CD14-positive monocyte (primary cell): ENCODE measurements around the gene OXLD1. TPM values are rescaled to one million over a fixed set of nuclear protein-coding genes. Genes with fewer than 3 reads are reported as not detected.
A peak's percentile ranks its signal among the peaks of the same experiment; 100 is the strongest.

ENCODE experiments used
- DNase-seq, 3 donors: peaks; one replicate each; pipeline ENCODE4 v3.0.0-alpha.2; 2011 to 2022
- H2AFZ ChIP-seq: 2 replicates; pipeline ENCODE4 v1.6.0; 2012; ENCODE audit warnings: mild to moderate bottlenecking, low read depth, low read length, inconsistent platforms; ENCODE audit not compliant: insufficient read depth, poor library complexity, severe bottlenecking
- H3K27ac ChIP-seq, 2 donors: 1 replicate in 1 of 2; 2 replicates in 1 of 2; pipeline ENCODE4 v1.5.1; 2012 to 2013; ENCODE audit warnings: low read length in 2 of 2, control low read depth in 1 of 2, inconsistent platforms in 1 of 2, low read depth in 1 of 2, mild to moderate bottlenecking in 1 of 2
- H3K27me3 ChIP-seq, 2 donors: one replicate each; pipeline versions ENCODE4 v1.6.0 to v1.6.1; 2011 to 2013; ENCODE audit warnings: low read length in 2 of 2; ENCODE audit not compliant: control insufficient read depth in 2 of 2, insufficient read depth in 2 of 2
- H3K36me3 ChIP-seq, 2 donors: replicated peaks in 1 of 2; 1 replicate in 1 of 2; 2 replicates in 1 of 2; pipeline versions ENCODE4 v1.5.1 to v1.6.1; 2012 to 2013; ENCODE audit warnings: low read length in 2 of 2, control low read depth in 1 of 2, inconsistent platforms in 1 of 2, mild to moderate bottlenecking in 1 of 2; ENCODE audit not compliant: insufficient read depth in 2 of 2, control insufficient read depth in 1 of 2
- H3K4me1 ChIP-seq, 2 donors: 1 replicate in 1 of 2; 2 replicates in 1 of 2; pipeline versions ENCODE4 v1.5.1 to v1.6.1; 2012 to 2013; ENCODE audit warnings: low read length in 2 of 2, control low read depth in 1 of 2, inconsistent platforms in 1 of 2, mild to moderate bottlenecking in 1 of 2, moderate library complexity in 1 of 2; ENCODE audit not compliant: insufficient read depth in 2 of 2, control insufficient read depth in 1 of 2
- H3K4me2 ChIP-seq: replicated peaks from 2 replicates; pipeline ENCODE3; 2012; ENCODE audit warnings: low read length, moderate library complexity, mild to moderate bottlenecking; ENCODE audit not compliant: poor library complexity, severe bottlenecking; ENCODE audit errors: extremely low read depth
- H3K4me3 ChIP-seq, 3 experiments: fragments of 200-600 bp in 1 of 3; sonication (generic) in 1 of 3; replicated peaks in 1 of 3; 1 replicate in 2 of 3; 2 replicates in 1 of 3; pipeline ENCODE4 v1.5.1; 2011 to 2013; ENCODE audit warnings: low read length in 3 of 3, mild to moderate bottlenecking in 3 of 3, control low read depth in 2 of 3, low read depth in 2 of 3, inconsistent platforms in 1 of 3, moderate library complexity in 1 of 3
- H3K79me2 ChIP-seq: 2 replicates; pipeline ENCODE4 v1.6.0; 2012; ENCODE audit warnings: mild to moderate bottlenecking, control low read depth, inconsistent platforms, low read length, moderate library complexity; ENCODE audit not compliant: insufficient read depth
- H3K9ac ChIP-seq: 2 replicates; pipeline ENCODE4 v1.6.0; 2017; ENCODE audit warnings: low read length, mild to moderate bottlenecking; ENCODE audit not compliant: insufficient read depth, poor library complexity, severe bottlenecking
- H3K9me3 ChIP-seq, 2 donors: replicated peaks in 1 of 2; 1 replicate in 1 of 2; 2 replicates in 1 of 2; pipeline versions ENCODE4 v1.5.1 to v1.6.1; 2012 to 2013; ENCODE audit warnings: low read length in 2 of 2, control low read depth in 1 of 2; ENCODE audit not compliant: control insufficient read depth in 1 of 2, insufficient read depth in 1 of 2
- H4K20me1 ChIP-seq: 2 replicates; pipeline ENCODE4 v1.6.0; 2012; ENCODE audit warnings: mild to moderate bottlenecking, low read length, control low read depth, moderate library complexity; ENCODE audit not compliant: insufficient read depth
- H3K27ac Mint-ChIP-seq, 7 donors: one replicate each; pipeline ENCODE4 v1.8.0; 2020; ENCODE audit warnings: mild to moderate bottlenecking in 7 of 7, mixed read lengths in 7 of 7, moderate library complexity in 6 of 7, inconsistent platforms in 2 of 7
- H3K27me3 Mint-ChIP-seq, 3 donors: one replicate each; pipeline ENCODE4 v1.8.0; 2021 to 2022; ENCODE audit warnings: low read depth in 3 of 3, mild to moderate bottlenecking in 3 of 3, mixed read lengths in 3 of 3, moderate library complexity in 3 of 3, inconsistent platforms in 1 of 3
- H3K36me3 Mint-ChIP-seq, 2 donors: one replicate each; pipeline ENCODE4 v1.8.0; 2020; ENCODE audit warnings: mixed read lengths in 2 of 2, inconsistent platforms in 1 of 2, mild to moderate bottlenecking in 1 of 2
- H3K4me1 Mint-ChIP-seq: one replicate; pipeline ENCODE4 v1.8.0; 2020; ENCODE audit warnings: mild to moderate bottlenecking, mixed read lengths
- H3K4me3 Mint-ChIP-seq, 2 donors: one replicate each; pipeline ENCODE4 v1.8.0; 2020; ENCODE audit warnings: mild to moderate bottlenecking in 2 of 2, mixed read lengths in 2 of 2, moderate library complexity in 1 of 2
- H3K9me3 Mint-ChIP-seq, 7 donors: one replicate each; pipeline ENCODE4 v1.8.0; 2020 to 2022; ENCODE audit warnings: mixed read lengths in 7 of 7, mild to moderate bottlenecking in 6 of 7, moderate library complexity in 6 of 7, inconsistent platforms in 2 of 7
- WGBS: methylation state at CpG from one replicate; pipeline ENCODE4 v1.1.5; 2013; ENCODE audit warnings: missing lambda C conversion rate; ENCODE audit not compliant: insufficient coverage; 5-methylcytosine and 5-hydroxymethylcytosine counted together
- intact Hi-C, 2 donors: fragments of 100-400 bp; cut with micrococcal nuclease; formaldehyde crosslinking; loops; one replicate each; pipeline versions ENCODE4 v1.15.0 to v1.15.1; 2023
- polyA plus RNA-seq, 3 donors: library from polyadenylated mRNA; depleted of rRNA in 1 of 3; unstranded in 2 of 3; stranded (reverse) in 1 of 3; fragments of 300-500 nt in 2 of 3; fragments of >200 nt in 1 of 3; fragmentation: Illumina TruSeq in 2 of 3; gene quantifications; 1 replicate in 2 of 3; 2 replicates in 1 of 3; pipeline ENCODE4 v1.2.3, GENCODE V29; 2012 to 2021
- TF ChIP-seq, protein P1 (sequence below): fragments of 200-600 bp; IDR thresholded peaks from one replicate; pipeline ENCODE4 v1.8.0; 2022; ENCODE audit warnings: antibody characterized with exemption, mild to moderate bottlenecking

Gene OXLD1
- polyA plus RNA-seq, 3 donors = 46.0 to 61.1 (median 51.8) TPM

DNA sequence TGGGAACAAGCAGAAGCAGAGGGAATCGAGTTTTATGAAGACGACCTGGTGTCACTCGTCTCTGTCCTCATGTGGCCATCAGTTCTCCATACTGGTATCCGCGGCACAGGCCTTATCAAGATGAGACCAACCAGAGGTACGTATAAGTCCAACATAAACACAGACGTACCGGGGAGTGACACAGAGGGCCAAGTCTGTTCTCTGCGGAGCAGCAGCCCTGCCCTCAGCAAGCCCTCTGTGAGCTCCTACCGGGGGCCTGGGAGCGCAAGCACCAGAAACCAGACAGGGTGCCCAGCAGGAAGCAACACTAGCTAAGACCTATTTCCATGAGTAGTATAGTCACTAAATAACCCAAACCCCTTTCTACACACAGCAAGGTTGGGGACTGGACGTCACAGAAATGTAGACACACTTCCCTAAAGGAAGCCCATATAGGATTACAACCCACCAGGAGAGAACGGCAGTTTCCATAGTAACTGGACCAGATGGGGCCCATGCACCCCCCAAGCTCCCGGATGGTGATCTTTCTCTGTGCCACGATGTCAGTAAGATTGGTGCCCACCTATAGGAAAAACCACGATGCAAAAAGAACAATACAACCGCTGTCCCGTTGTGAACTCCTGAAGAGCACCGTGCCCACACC, 16.3 kb upstream of the OXLD1 start:
- Histone ChIP-seq H3K27me3 (no peaks in the 10 kb centered on the region), H3K36me3 (peaks cover 32 to 34% of the 10 kb centered on the region in 2 donors), H3K79me2 (peaks cover 62% of the 10 kb centered on the region), H3K4me3 (peak overlapping the region; percentile 84 to 99 (median 97)), H3K27ac (peak overlapping the region in 1 of 2 donors; percentile 94), H3K4me1 (peaks cover 22 to 25% of the 10 kb centered on the region in 2 donors), H4K20me1 (peaks cover 38% of the 10 kb centered on the region), H3K9me3 (no peaks in the 10 kb centered on the region), H2AFZ (peak overlapping the region; percentile 93), H3K4me2 (peak overlapping the region; percentile 93), H3K9ac (peak overlapping the region; percentile 98)
- Mint-ChIP-seq H3K9me3 (no peaks in the 10 kb centered on the region), H3K4me3 (peak overlapping the region; percentile 84 to 91), H3K36me3 (peaks cover 25 to 40% of the 10 kb centered on the region in 2 donors), H3K27me3 (peaks cover 0 to 1% (median 0%) of the 10 kb centered on the region in 3 donors), H3K4me1 (peaks cover 25% of the 10 kb centered on the region), H3K27ac (peak overlapping the region in 6 of 7 donors; percentile 2 to 90 (median 73))
- TF ChIP-seq, protein P1, sequence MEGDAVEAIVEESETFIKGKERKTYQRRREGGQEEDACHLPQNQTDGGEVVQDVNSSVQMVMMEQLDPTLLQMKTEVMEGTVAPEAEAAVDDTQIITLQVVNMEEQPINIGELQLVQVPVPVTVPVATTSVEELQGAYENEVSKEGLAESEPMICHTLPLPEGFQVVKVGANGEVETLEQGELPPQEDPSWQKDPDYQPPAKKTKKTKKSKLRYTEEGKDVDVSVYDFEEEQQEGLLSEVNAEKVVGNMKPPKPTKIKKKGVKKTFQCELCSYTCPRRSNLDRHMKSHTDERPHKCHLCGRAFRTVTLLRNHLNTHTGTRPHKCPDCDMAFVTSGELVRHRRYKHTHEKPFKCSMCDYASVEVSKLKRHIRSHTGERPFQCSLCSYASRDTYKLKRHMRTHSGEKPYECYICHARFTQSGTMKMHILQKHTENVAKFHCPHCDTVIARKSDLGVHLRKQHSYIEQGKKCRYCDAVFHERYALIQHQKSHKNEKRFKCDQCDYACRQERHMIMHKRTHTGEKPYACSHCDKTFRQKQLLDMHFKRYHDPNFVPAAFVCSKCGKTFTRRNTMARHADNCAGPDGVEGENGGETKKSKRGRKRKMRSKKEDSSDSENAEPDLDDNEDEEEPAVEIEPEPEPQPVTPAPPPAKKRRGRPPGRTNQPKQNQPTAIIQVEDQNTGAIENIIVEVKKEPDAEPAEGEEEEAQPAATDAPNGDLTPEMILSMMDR = no peak
- no peak for DNase-seq
- 56% methylated on average over 18 of the region's 19 CpGs for WGBS
- intact Hi-C loops = loop anchor here (1.0 to 2.0 kb wide), 3 partner anchors 15 to 20 kb away; partner anchors contain the start of genes CCDC137 (in 1 of the 2), MRPL12 (in 1 of the 2) and OXLD1 (in 1 of the 2)

DNA sequence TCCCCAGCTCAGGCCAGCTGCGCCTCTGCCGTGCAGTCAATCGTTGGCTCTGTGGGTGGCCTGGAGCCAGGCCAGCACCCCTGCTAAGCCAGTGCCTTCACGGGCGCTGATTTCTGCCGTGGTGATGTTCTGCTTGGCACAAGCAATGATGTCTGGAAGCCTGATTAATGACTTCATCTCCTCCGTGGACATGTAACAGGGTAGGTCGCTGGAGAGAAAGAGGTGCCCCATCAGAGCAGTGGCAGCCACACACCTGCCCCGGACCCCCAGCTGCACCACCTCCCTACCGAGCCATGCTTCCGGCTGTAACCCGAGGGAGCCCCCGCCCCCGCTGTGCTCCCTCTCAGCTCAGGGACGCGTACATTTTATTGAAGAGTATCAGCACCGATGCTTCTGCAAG, 15.3 kb upstream of the OXLD1 start:
- Histone ChIP-seq H3K27ac (no peak overlapping the region), H3K36me3 (peaks cover 22 to 24% of the 10 kb centered on the region in 2 donors), H3K4me2 (no peak overlapping the region), H3K9ac (no peak overlapping the region), H3K27me3 (no peaks in the 10 kb centered on the region), H3K79me2 (peaks cover 52% of the 10 kb centered on the region), H2AFZ (no peak overlapping the region), H3K4me3 (no peak overlapping the region), H3K9me3 (no peaks in the 10 kb centered on the region), H4K20me1 (peaks cover 28% of the 10 kb centered on the region), H3K4me1 (peaks cover 22 to 25% of the 10 kb centered on the region in 2 donors)
- TF ChIP-seq, protein P1 = no peak
- Mint-ChIP-seq H3K4me1 (peaks cover 25% of the 10 kb centered on the region), H3K4me3 (no peak overlapping the region), H3K27me3 (peaks cover 0 to 1% (median 0%) of the 10 kb centered on the region in 3 donors), H3K36me3 (peaks cover 15 to 30% of the 10 kb centered on the region in 2 donors), H3K27ac (no peak overlapping the region), H3K9me3 (peaks cover 0 to under 1% (median 0%) of the 10 kb centered on the region in 7 donors)
- intact Hi-C loops = loop anchor here in 1 of 2 donors (2.0 kb wide), 1 partner anchor 21 kb away; the partner anchor contains the start of gene MRPL12
- no peak for DNase-seq
- 98% methylated on average over 15 of the region's 17 CpGs for whole genome bisulfite sequencing
